Activated B cell treated with CpG ODN at 0.5 μM for 24 hours (primary cell): ENCODE measurements around the gene GPR26. TPM values are rescaled to one million over a fixed set of nuclear protein-coding genes. Genes with fewer than 3 reads are reported as not detected.

Source experiments
- ATAC-seq: fragments of 200-7000 bp; cut with Tn5 transposase; one replicate; pipeline ENCODE4 v1.10.0; 2021; ENCODE audit warnings: low read depth, mild to moderate bottlenecking, moderate library complexity
- CTCF ChIA-PET: fragments of 350-600 bp; sonication (Branson Sonifier 250); formaldehyde crosslinking; loops from one replicate; lab custom pipeline; 2021; ENCODE audit warnings: antibody characterized with exemption; lab: Charles Lee
- POLR2A ChIA-PET: fragments of 350-600 bp; sonication (Branson Sonifier 250); formaldehyde crosslinking; loops from one replicate; lab custom pipeline; 2021; ENCODE audit warnings: antibody characterized with exemption; lab: Charles Lee
- DNase-seq: peaks from one replicate; pipeline ENCODE4 v3.0.0; 2022
- H3K27ac Mint-ChIP-seq: one replicate; pipeline ENCODE4 v1.8.0; 2020; ENCODE audit warnings: mixed read lengths
- H3K27me3 Mint-ChIP-seq: one replicate; pipeline ENCODE4 v1.8.0; 2021; ENCODE audit warnings: mixed read lengths
- H3K36me3 Mint-ChIP-seq: one replicate; pipeline ENCODE4 v1.8.0; 2021; ENCODE audit warnings: low read depth, mixed read lengths
- H3K4me1 Mint-ChIP-seq: one replicate; pipeline ENCODE4 v1.8.0; 2021; ENCODE audit warnings: mixed read lengths
- H3K4me3 Mint-ChIP-seq: one replicate; pipeline ENCODE4 v1.8.0; 2020; ENCODE audit warnings: mild to moderate bottlenecking, mixed read lengths
- H3K9me3 Mint-ChIP-seq: one replicate; pipeline ENCODE4 v1.8.0; 2020; ENCODE audit warnings: mixed read lengths
- intact Hi-C: fragments of 100-400 bp; cut with micrococcal nuclease; formaldehyde crosslinking; loops from one replicate; pipeline ENCODE4 v1.15.1; 2024
- total RNA-seq: library from RNA; stranded (reverse); gene quantifications from 2 replicates; pipeline ENCODE4 v1.2.3, GENCODE V29; 2022
- TF ChIP-seq, protein P1 (sequence below): fragments of 200-600 bp; IDR thresholded peaks from one replicate; pipeline ENCODE4 v1.8.0; 2022; ENCODE audit warnings: antibody characterized with exemption, mild to moderate bottlenecking

GPR26 gene
- total RNA-seq, 1 donor from 2014 or later, result not detected

- DNase-seq (no peak), ATAC-seq (no peak)
- Mint-ChIP-seq H3K36me3 (no peaks in the 10 kb centered on the region), H3K4me1 (no peaks in the 10 kb centered on the region), H3K9me3 (no peaks in the 10 kb centered on the region), H3K27me3 (peaks cover 15% of the 10 kb centered on the region), H3K4me3 (no peak overlapping the region), H3K27ac (no peak overlapping the region)
- ChIA-PET POLR2A (no interaction called here), CTCF (no interaction called here)
- intact Hi-C loops, result no loop called here
- TF ChIP-seq, protein P1, sequence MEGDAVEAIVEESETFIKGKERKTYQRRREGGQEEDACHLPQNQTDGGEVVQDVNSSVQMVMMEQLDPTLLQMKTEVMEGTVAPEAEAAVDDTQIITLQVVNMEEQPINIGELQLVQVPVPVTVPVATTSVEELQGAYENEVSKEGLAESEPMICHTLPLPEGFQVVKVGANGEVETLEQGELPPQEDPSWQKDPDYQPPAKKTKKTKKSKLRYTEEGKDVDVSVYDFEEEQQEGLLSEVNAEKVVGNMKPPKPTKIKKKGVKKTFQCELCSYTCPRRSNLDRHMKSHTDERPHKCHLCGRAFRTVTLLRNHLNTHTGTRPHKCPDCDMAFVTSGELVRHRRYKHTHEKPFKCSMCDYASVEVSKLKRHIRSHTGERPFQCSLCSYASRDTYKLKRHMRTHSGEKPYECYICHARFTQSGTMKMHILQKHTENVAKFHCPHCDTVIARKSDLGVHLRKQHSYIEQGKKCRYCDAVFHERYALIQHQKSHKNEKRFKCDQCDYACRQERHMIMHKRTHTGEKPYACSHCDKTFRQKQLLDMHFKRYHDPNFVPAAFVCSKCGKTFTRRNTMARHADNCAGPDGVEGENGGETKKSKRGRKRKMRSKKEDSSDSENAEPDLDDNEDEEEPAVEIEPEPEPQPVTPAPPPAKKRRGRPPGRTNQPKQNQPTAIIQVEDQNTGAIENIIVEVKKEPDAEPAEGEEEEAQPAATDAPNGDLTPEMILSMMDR, result no peak
These were observed 21.1 kb upstream of the GPR26 start for GRCh38 chr10:123645016-123645415.

DNA sequence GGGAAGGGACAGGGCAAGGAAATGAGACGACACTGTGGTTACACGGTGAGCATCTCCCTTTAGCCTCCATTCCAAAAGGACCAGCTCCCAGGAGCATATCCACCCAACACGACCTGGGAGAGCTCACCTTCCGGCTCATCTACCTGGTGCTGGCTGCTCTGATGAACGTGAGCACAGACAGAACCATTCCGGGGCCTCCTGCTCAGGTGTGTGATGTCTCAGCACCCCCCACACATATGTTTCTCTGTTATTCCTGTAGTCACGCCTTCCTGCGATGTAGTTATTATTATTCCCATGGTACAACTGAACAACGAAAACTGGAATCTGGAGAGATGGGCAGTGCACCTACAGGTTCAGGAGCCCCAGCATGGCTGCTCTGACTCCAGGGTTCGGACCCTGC lies 20.5 kb upstream of the GPR26 start:
- intact Hi-C loops, result no loop called here
- CTCF ChIA-PET, result no interaction called here
- POLR2A ChIA-PET, result no interaction called here
- Mint-ChIP-seq H3K4me1 (no peaks in the 10 kb centered on the region), H3K27ac (no peak overlapping the region), H3K27me3 (peaks cover 15% of the 10 kb centered on the region), H3K9me3 (no peaks in the 10 kb centered on the region), H3K36me3 (no peaks in the 10 kb centered on the region), H3K4me3 (no peak overlapping the region)
- DNase-seq, result no peak
- no peak for ATAC-seq
- TF ChIP-seq, protein P1, result no peak

DNA sequence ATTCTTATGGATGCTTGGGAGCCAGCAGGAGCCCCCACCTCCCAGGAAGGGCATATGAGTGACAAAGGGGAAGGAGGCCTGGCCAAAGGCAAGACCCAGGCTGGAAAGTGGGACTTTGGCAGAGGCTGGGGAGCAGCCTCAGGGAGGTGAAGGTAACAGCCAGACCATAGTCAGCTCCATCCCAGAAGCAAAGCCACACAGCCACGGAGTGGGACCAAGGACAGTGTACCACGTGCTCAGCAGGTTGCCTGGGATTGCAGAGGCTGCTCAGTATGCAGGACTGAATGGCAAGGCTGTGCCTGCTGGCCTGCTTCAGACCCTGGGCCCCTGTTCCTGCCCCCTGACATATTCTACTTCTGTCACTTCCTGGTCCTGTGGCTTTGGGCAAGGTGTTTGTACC lies 17.6 kb upstream of the GPR26 start:
- Mint-ChIP-seq H3K27me3 (peaks cover 17% of the 10 kb centered on the region), H3K4me3 (no peak overlapping the region), H3K4me1 (no peaks in the 10 kb centered on the region), H3K36me3 (no peaks in the 10 kb centered on the region), H3K27ac (no peak overlapping the region), H3K9me3 (no peaks in the 10 kb centered on the region)
- DNase-seq (no peak), ATAC-seq (no peak)
- TF ChIP-seq, protein P1, result no peak
- ChIA-PET POLR2A (no interaction called here), CTCF (no interaction called here)
- intact Hi-C loops, result no loop called here

DNA sequence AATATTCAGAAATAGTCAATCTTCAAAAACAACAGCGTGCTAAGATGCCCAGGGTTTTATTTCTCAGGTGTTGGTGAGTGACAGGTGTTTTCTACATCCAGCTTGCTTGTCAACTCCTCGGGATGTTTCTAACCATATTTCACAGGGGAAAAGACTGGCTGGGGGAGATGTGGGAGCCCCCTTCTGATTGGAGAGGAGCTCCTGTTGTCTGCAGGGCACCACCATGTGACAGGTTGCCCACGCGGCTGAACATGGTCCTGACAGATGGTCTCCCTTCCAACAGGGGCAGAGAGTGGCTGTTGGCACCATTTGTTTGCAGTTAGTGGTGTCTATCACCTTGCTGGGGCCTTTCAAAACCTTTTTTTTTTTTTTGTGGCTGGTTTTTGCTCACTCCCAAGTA lies 16.5 kb upstream of the GPR26 start:
- peaks cover 15% of the 10 kb centered on the region for H3K27me3 Mint-ChIP-seq
- ChIA-PET POLR2A (no interaction called here), CTCF (no interaction called here)
- intact Hi-C loops, result no loop called here
- no peak overlapping the region for H3K4me3 Mint-ChIP-seq
- no peaks in the 10 kb centered on the region for H3K9me3 Mint-ChIP-seq
- ATAC-seq (no peak), DNase-seq (no peak)
- no peaks in the 10 kb centered on the region for H3K36me3 Mint-ChIP-seq
- H3K4me1 Mint-ChIP-seq, result no peaks in the 10 kb centered on the region
- H3K27ac Mint-ChIP-seq, result no peak overlapping the region
- TF ChIP-seq, protein P1, result no peak

DNA sequence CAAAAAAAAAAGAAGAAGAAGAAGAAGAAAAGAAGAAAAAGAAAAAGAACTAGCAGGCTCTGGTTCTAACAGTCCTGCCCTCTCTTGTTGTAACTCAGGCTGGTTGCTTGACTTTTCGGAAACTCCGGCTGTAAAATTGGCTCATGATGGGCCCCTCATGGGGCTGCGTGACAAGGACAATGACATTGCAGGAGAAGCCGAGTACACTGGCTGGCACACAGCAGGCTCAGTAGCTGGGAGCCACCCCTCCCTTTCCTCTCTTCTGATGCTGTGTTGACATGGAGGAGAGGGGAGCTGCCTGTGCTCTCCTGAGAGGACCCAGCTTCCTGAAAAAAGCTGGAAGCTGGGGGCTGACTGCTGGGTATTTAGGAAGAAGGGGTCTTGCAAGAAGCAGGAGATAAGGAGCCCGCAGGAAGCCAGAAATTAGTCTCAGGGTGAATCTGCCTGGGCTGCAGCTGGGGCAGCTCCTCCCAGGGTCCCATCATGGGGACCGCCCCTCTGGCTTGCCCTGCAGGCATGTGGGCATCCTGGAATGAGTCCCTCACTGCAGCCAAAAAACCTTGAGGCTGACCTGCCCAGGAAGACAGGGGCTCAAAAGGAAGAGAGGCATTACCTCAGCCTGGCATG lies 14.6 kb upstream of the GPR26 start:
- Mint-ChIP-seq H3K27me3 (peaks cover 2% of the 10 kb centered on the region), H3K4me1 (no peaks in the 10 kb centered on the region), H3K36me3 (no peaks in the 10 kb centered on the region), H3K27ac (no peak overlapping the region), H3K4me3 (no peak overlapping the region), H3K9me3 (no peaks in the 10 kb centered on the region)
- DNase-seq (no peak), ATAC-seq (no peak)
- TF ChIP-seq, protein P1, result no peak
- intact Hi-C loops, result no loop called here
- ChIA-PET CTCF (no interaction called here), POLR2A (no interaction called here)
